Subcutaneous adipose tissue (tissue), 4 donors: Measurements from ENCODE around the gene BCL2. TPM values are rescaled to one million over a fixed set of nuclear protein-coding genes. Genes with fewer than 3 reads are reported as not detected.

Source experiments
- CTCF ChIP-seq: fragments of 450-650 bp; IDR thresholded peaks from one replicate; pipeline ENCODE4 v1.5.1; 2016; ENCODE audit warnings: low read depth, mild to moderate bottlenecking, control low read depth, antibody characterized with exemption, moderate library complexity
- total RNA-seq, 4 donors: library from RNA; depleted of rRNA; stranded (reverse); fragments of >200 nt; gene quantifications; one replicate each; pipeline ENCODE4 v1.1.0, GENCODE V29; 2016

The BCL2 gene
- total RNA-seq, 4 donors from 2014 or later, result 50.3 to 82.5 (median 55.9) TPM

GRCh38 chr18:63356272-63356896, 36.8 kb upstream of the BCL2 start:
- TF ChIP-seq CTCF, result no peak

- no peak for TF ChIP-seq CTCF
Observed at GRCh38 chr18:63350230-63350629, 30.7 kb upstream of the BCL2 start.

GRCh38 chr18:63348508-63349136, 29.1 kb upstream of the BCL2 start:
- TF ChIP-seq CTCF, result no peak

- TF ChIP-seq CTCF, result no peak
Observed at GRCh38 chr18:63346480-63347183, 27.1 kb upstream of the BCL2 start.

- no peak for TF ChIP-seq CTCF
Observed at GRCh38 chr18:63346031-63346430, 26.5 kb upstream of the BCL2 start.

- no peak for TF ChIP-seq CTCF
Observed at GRCh38 chr18:63344918-63345317, 25.3 kb upstream of the BCL2 start.

- no peak for TF ChIP-seq CTCF
Observed at GRCh38 chr18:63344263-63344662, 24.7 kb upstream of the BCL2 start.
